IPS DF 6.9 (cell line): ENCODE data around the gene UNC5C.
A peak's percentile ranks its signal among the peaks of the same experiment; 100 is the strongest.

Source experiments
- DNase-seq: peaks from one replicate; pipeline ENCODE4 v3.0.0-alpha.2; 2013; ENCODE audit warnings: low read depth, low spot score
- H3K27ac ChIP-seq: one replicate; pipeline ENCODE4 v1.5.1; 2013; ENCODE audit warnings: low read length, control low read depth
- H3K27me3 ChIP-seq: 2 replicates; pipeline ENCODE4 v1.6.1; 2013; ENCODE audit warnings: mild to moderate bottlenecking, low read length; ENCODE audit not compliant: control insufficient read depth, insufficient read depth
- H3K36me3 ChIP-seq: 2 replicates; pipeline ENCODE4 v1.6.1; 2013; ENCODE audit warnings: low read length; ENCODE audit not compliant: control insufficient read depth, insufficient read depth
- H3K4me1 ChIP-seq: 2 replicates; pipeline ENCODE4 v1.6.1; 2013; ENCODE audit warnings: low read length; ENCODE audit not compliant: control insufficient read depth, insufficient read depth
- H3K4me3 ChIP-seq: 2 replicates; pipeline ENCODE4 v1.5.1; 2013; ENCODE audit warnings: mild to moderate bottlenecking, low read length
- H3K9me3 ChIP-seq: 2 replicates; pipeline ENCODE4 v1.6.1; 2013; ENCODE audit warnings: low read length, inconsistent platforms; ENCODE audit not compliant: control insufficient read depth, insufficient read depth
- WGBS: extraction: QIAGEN DNeasy Blood & Tissue Kit; methylation state at CpG from one replicate; pipeline ENCODE4 v1.1.7; 2013; ENCODE audit warnings: mixed read lengths, missing lambda C conversion rate; ENCODE audit not compliant: insufficient read length, insufficient coverage; 5-methylcytosine and 5-hydroxymethylcytosine counted together

The UNC5C gene

DNA sequence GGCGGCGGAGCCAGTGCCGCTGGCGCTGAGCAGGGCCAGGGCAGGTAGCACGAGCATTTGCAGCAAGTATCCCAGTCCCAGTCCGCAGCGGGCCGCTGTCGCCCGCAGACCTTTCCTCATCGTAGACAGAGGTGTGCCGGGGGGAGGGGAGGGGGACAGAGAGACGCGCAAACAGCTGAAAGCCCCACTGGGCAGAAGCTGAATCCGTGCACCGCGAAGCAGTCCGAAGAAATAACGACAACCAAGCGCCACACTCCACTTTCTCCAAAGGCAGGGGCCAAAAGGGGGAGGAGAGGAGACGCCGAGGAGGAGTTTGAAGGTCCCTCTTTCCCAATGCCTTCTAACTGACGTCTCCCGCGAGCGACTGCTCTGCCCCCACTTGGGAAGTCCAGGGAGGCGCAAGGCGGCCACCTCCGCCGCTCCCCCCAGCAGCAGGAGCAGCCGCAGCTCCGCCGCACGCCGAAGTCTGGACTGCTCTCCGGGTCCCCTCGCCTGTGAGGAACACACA, at the start of gene UNC5C:
UNC5C (minus strand) TSS at position 236 of the 508 bp plus-strand sequence.
- WGBS, result no CpG with 5 or more reads among the region's 37 CpGs
- Histone ChIP-seq H3K27me3 (peaks cover 24% of the 10 kb centered on the region; the same call in 1 of the 2 replicates), H3K9me3 (no peaks in the 10 kb centered on the region), H3K4me1 (no peaks in the 10 kb centered on the region), H3K27ac (no peak within 1 kb of the TSS), H3K4me3 (peak within 1 kb of the TSS; percentile 68; the same call in 1 of the 2 replicates), H3K36me3 (no peaks in the 10 kb centered on the region)
- no peak for DNase-seq

DNA sequence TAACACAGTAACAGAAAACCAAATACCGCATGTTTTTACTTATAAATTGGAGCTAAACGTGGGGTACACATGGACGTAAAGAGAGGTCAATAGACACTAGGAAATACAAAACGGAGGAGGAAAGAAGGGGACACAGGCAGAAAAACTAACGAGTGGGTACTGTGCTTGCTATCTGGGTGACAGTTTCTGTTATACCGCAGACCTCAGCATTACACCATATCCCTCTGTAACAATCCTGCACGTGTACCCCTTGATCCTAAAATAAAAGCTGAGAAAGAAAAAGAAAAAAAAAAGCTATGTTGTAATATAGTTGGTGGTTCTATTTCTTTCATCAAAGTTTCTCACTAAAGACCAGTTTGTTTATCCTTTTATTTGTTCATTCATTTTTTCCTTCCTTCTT, 47.9 kb upstream of the UNC5C start:
- no peaks in the 10 kb centered on the region for H3K36me3 ChIP-seq
- no peak overlapping the region for H3K27ac ChIP-seq
- no peak overlapping the region for H3K4me3 ChIP-seq
- H3K4me1 ChIP-seq, result no peaks in the 10 kb centered on the region
- no peak for DNase-seq
- H3K9me3 ChIP-seq, result no peaks in the 10 kb centered on the region
- WGBS, result no CpG with 5 or more reads among the region's 7 CpGs
- H3K27me3 ChIP-seq, result no peaks in the 10 kb centered on the region

DNA sequence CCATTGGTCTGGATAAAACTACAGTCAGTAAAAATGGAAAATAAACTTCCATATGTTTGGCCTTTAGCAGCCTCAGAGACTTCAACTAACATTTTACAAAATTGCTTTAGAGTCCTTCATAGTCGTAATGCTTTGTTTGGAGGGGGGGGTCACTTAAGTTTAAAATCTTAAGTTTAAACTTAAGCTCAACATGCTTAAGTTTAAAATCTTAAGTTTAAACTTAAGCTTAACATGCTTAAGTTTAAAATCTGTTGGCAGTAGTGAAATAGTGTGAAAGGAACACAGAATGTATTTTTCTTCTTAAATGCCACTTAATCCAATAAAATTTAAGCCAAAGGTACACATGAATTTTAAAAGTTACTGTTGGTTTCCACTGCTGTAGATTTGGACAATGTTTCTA, 45.9 kb upstream of the UNC5C start:
- no peak overlapping the region for H3K27ac ChIP-seq
- no peaks in the 10 kb centered on the region for H3K36me3 ChIP-seq
- no peaks in the 10 kb centered on the region for H3K27me3 ChIP-seq
- no peak overlapping the region for H3K4me3 ChIP-seq
- no peak for DNase-seq
- H3K4me1 ChIP-seq, result no peaks in the 10 kb centered on the region
- no peaks in the 10 kb centered on the region for H3K9me3 ChIP-seq
- no CpG with 5 or more reads among the region's 1 CpG for WGBS

DNA sequence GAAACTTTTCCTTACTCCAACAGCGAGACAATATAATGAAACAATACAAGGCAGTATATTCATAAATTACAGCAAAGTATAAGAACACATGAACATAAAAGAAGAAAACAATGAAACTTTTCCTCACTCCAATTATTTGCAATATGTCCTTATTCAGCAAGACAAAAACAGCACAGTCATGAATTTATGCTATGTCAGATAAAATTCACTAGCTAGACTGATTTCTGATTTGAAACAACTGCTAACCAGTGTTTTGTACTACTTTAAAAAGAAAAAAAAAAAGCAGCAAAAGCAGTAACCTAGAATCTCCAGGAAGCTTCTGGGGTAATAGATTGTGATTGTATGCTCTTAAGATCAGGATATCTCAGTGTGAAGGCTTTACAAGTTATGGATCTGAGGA, 45.2 kb upstream of the UNC5C start:
- no peaks in the 10 kb centered on the region for H3K9me3 ChIP-seq
- H3K36me3 ChIP-seq, result no peaks in the 10 kb centered on the region
- H3K4me1 ChIP-seq, result no peaks in the 10 kb centered on the region
- no peaks in the 10 kb centered on the region for H3K27me3 ChIP-seq
- no peak overlapping the region for H3K4me3 ChIP-seq
- WGBS, result no CpG with 5 or more reads among the region's 1 CpG
- H3K27ac ChIP-seq, result no peak overlapping the region
- DNase-seq, result no peak

- Histone ChIP-seq H3K27ac (no peak overlapping the region), H3K4me1 (no peaks in the 10 kb centered on the region), H3K9me3 (no peaks in the 10 kb centered on the region), H3K36me3 (no peaks in the 10 kb centered on the region), H3K4me3 (no peak overlapping the region), H3K27me3 (no peaks in the 10 kb centered on the region)
- WGBS, result no CpG with 5 or more reads among the region's 5 CpGs
- DNase-seq, result no peak
Observed at GRCh38 chr4:95591278-95591677, 42.5 kb upstream of the UNC5C start.

- Histone ChIP-seq H3K36me3 (no peaks in the 10 kb centered on the region), H3K27ac (no peak overlapping the region), H3K4me3 (no peak overlapping the region), H3K4me1 (no peaks in the 10 kb centered on the region), H3K27me3 (no peaks in the 10 kb centered on the region), H3K9me3 (no peaks in the 10 kb centered on the region)
- no peak for DNase-seq
- no CpG with 5 or more reads among the region's 1 CpG for WGBS
Observed at GRCh38 chr4:95590615-95591014, 41.8 kb upstream of the UNC5C start.

DNA sequence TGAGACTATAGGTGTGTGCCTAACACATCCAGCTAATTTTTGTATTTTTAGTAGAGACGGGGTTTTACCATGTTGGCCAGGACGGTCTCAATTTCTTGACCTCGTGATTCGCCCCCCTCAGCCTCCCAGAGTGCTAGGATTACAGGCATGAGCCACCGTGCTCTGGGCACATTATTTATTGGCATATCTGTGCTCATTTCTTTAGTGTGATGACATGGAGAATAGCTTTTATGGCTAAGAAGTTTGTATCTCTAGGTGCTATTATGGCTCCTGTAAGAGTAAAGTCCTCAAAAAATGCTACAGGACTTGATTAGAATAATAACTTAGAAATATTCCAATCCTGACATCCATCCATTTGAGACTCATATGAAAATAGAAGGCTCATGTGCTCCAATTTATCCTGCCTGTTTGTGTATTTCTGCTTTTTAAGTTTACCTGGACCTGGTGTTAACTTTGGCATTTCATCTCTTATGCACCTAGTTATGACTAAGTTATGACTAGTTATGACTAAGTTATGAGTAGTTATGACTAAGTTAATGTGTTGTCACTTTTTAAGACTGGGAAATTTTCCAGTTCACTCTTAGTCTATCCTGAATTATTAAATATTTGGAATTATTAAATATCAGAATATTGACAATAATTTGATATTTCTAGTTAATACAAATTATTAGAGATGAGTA, 36.4 kb upstream of the UNC5C start:
- no CpG with 5 or more reads among the region's 5 CpGs for WGBS

GRCh38 chr4:95580226-95580625, 31.5 kb upstream of the UNC5C start:
- H3K36me3 ChIP-seq, result no peaks in the 10 kb centered on the region
- no peaks in the 10 kb centered on the region for H3K9me3 ChIP-seq
- no peak overlapping the region for H3K27ac ChIP-seq
- no peak for DNase-seq
- H3K4me1 ChIP-seq, result peaks cover 1% of the 10 kb centered on the region; the same call in 1 of the 2 replicates
- WGBS, result no CpG with 5 or more reads among the region's 8 CpGs
- no peaks in the 10 kb centered on the region for H3K27me3 ChIP-seq
- no peak overlapping the region for H3K4me3 ChIP-seq

More for the DNA sequence above, 36.4 kb upstream of the UNC5C start:
- H3K4me1 ChIP-seq, result peaks cover 1% of the 10 kb centered on the region; the same call in 1 of the 2 replicates
- H3K9me3 ChIP-seq, result no peaks in the 10 kb centered on the region
- H3K27ac ChIP-seq, result no peak overlapping the region
- H3K4me3 ChIP-seq, result no peak overlapping the region
- no peaks in the 10 kb centered on the region for H3K27me3 ChIP-seq
- no peak for DNase-seq
- H3K36me3 ChIP-seq, result no peaks in the 10 kb centered on the region

GRCh38 chr4:95572304-95572991, 23.7 kb upstream of the UNC5C start:
- Histone ChIP-seq H3K9me3 (no peaks in the 10 kb centered on the region), H3K27me3 (no peaks in the 10 kb centered on the region), H3K36me3 (no peaks in the 10 kb centered on the region), H3K27ac (no peak overlapping the region), H3K4me3 (no peak overlapping the region), H3K4me1 (no peaks in the 10 kb centered on the region)
- DNase-seq, result no peak
- WGBS, result no CpG with 5 or more reads among the region's 6 CpGs

- Histone ChIP-seq H3K27ac (no peak overlapping the region), H3K36me3 (no peaks in the 10 kb centered on the region), H3K4me1 (no peaks in the 10 kb centered on the region), H3K27me3 (no peaks in the 10 kb centered on the region), H3K9me3 (no peaks in the 10 kb centered on the region), H3K4me3 (no peak overlapping the region)
- no peak for DNase-seq
- no CpG with 5 or more reads among the region's 1 CpG for WGBS
Observed at GRCh38 chr4:95571577-95571976, 22.8 kb upstream of the UNC5C start.
